ENCODE data around the gene C1orf167. TPM values are rescaled to one million over a fixed set of nuclear protein-coding genes. Genes with fewer than 3 reads are reported as not detected.
A peak's percentile ranks its signal among the peaks of the same experiment; 100 is the strongest.

C1orf167 gene
- total and polyA plus RNA-seq, 8 donors, result 0.24 to 14.4 (median 0.64) TPM; not detected in 3

DNA sequence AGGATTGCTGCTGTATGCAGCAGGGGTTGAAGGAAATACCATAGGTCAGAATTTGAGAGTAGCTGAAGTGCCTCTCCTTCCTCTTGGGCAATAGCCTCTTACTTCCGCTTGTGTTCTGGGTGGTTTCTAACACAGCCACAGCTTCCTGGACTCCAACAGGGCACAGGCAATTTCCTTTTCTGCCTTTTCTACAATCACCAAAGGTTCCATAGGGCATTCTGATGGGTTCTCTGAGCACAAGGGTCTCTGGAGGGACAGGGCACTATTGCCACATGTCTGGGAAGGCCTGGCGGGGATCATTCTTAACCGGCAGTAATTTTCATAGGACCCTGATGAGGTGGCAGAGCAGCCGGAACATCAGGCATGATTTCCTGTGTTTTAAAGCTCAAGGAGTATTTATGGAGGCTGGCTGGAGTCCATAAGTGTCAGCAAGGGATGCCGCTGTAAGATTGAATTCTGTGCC is 31.5 kb upstream of the C1orf167 start:
- Histone ChIP-seq H3K9me3 (no peaks in the 10 kb centered on the region), H3K27ac (peak overlapping the region; percentile 84 to 94), H3K4me3 (peak overlapping the region in 1 of 2 donors; percentile 7), H3K36me3 (no peaks in the 10 kb centered on the region), H3K27me3 (no peaks in the 10 kb centered on the region), H3K4me1 (peaks cover 18 to 85% of the 10 kb centered on the region in 2 donors)
- intact Hi-C loops (cut with DNase I), result no loop called here
- ATAC-seq (peak; percentile 86), DNase-seq (peak in 2 of 4 donors; percentile 50 to 82)
- TF ChIP-seq, protein P1, sequence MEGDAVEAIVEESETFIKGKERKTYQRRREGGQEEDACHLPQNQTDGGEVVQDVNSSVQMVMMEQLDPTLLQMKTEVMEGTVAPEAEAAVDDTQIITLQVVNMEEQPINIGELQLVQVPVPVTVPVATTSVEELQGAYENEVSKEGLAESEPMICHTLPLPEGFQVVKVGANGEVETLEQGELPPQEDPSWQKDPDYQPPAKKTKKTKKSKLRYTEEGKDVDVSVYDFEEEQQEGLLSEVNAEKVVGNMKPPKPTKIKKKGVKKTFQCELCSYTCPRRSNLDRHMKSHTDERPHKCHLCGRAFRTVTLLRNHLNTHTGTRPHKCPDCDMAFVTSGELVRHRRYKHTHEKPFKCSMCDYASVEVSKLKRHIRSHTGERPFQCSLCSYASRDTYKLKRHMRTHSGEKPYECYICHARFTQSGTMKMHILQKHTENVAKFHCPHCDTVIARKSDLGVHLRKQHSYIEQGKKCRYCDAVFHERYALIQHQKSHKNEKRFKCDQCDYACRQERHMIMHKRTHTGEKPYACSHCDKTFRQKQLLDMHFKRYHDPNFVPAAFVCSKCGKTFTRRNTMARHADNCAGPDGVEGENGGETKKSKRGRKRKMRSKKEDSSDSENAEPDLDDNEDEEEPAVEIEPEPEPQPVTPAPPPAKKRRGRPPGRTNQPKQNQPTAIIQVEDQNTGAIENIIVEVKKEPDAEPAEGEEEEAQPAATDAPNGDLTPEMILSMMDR (IDR thresholded peaks at IDR 0.05), result no peak

- TF ChIP-seq, protein P1 (IDR thresholded peaks at IDR 0.05), result no peak
- Histone ChIP-seq H3K27me3 (no peaks in the 10 kb centered on the region), H3K27ac (peak overlapping the region; percentile 84 to 94), H3K36me3 (no peaks in the 10 kb centered on the region), H3K4me1 (peaks cover 20 to 78% of the 10 kb centered on the region in 2 donors), H3K9me3 (no peaks in the 10 kb centered on the region), H3K4me3 (peak overlapping the region in 1 of 2 donors; percentile 10)
- DNase-seq (peak in 3 of 4 donors; percentile 64 to 93 (median 84)), ATAC-seq (peak; percentile 22)
- intact Hi-C loops (cut with DNase I), result no loop called here
These were observed 30.2 kb upstream of the C1orf167 start for GRCh38 chr1:11731691-11732283.

DNA sequence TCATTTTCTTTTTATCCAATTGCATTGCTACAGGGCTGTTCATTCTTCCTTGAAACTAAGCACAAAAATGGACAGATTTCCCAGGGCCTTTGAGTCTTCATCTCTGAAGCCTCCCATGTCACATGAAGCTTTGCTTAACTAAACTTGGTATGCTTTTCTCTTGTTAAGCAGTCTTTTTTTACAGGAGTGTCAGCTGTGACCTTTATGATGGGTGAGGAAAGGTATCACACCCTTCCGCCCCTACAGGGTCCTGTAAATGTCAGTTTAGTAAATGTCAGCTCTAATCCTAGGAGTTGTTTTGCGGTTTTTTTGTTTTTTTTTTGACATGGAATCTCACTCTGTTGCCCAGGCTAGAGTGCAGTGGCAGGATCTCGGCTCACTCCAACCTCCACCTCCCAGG is 28.7 kb upstream of the C1orf167 start:
- H3K4me3 ChIP-seq, result no peak overlapping the region
- intact Hi-C loops (cut with DNase I), result no loop called here
- TF ChIP-seq, protein P1 (IDR thresholded peaks at IDR 0.05), result no peak
- peaks cover 29 to 81% of the 10 kb centered on the region in 2 donors for H3K4me1 ChIP-seq
- H3K36me3 ChIP-seq, result no peaks in the 10 kb centered on the region
- no peak for DNase-seq
- peak overlapping the region in 1 of 2 donors; percentile 94 for H3K27ac ChIP-seq
- no peaks in the 10 kb centered on the region for H3K27me3 ChIP-seq
- no peak for ATAC-seq
- H3K9me3 ChIP-seq, result no peaks in the 10 kb centered on the region

DNA sequence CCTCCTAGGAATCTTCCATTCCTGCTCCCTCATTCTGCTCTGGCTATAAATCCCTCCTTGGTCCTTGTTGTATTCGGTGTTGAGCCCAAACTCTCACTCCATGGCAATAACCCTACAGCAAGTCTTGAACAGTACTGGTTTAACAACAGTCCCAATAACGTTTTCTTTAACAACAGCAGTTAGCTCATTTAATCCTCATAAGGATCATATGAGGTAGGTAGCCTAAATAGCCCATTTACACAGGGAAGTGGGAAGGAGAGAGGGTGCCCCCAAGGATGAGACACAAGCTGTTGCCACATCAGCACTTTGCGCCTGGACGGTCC is 26.5 kb upstream of the C1orf167 start:
- peaks cover 19 to 81% of the 10 kb centered on the region in 2 donors for H3K4me1 ChIP-seq
- no peaks in the 10 kb centered on the region for H3K27me3 ChIP-seq
- no peak for ATAC-seq
- peak overlapping the region; percentile 75 to 89 for H3K4me3 ChIP-seq
- peak overlapping the region; percentile 88 to 98 for H3K27ac ChIP-seq
- no peak for DNase-seq
- intact Hi-C loops (cut with DNase I), result no loop called here
- no peaks in the 10 kb centered on the region for H3K9me3 ChIP-seq
- H3K36me3 ChIP-seq, result no peaks in the 10 kb centered on the region
- TF ChIP-seq, protein P1 (IDR thresholded peaks at IDR 0.05), result no peak

- Histone ChIP-seq H3K27me3 (no peaks in the 10 kb centered on the region), H3K4me3 (peak within 1 kb of the TSS; percentile 75 to 89), H3K27ac (peak within 1 kb of the TSS; percentile 88 to 98), H3K36me3 (no peaks in the 10 kb centered on the region), H3K4me1 (peaks cover 13 to 81% of the 10 kb centered on the region in 2 donors), H3K9me3 (no peaks in the 10 kb centered on the region)
- TF ChIP-seq, protein P1 (IDR thresholded peaks at IDR 0.05), result no peak
- peak; percentile 94 to 99 (median 98) for DNase-seq
- ATAC-seq, result peak; percentile 89
- intact Hi-C loops (cut with DNase I), result no loop called here
These were observed 25.9 kb upstream of the C1orf167 start, which contains the start of gene AGTRAP for GRCh38 chr1:11735854-11736745. TSS of gene AGTRAP (plus strand) at chr1:11736136. CDS start at chr1:11736209, 73 bp downstream.
